Measurements from ENCODE around the gene ITPK1. TPM values are rescaled to one million over a fixed set of nuclear protein-coding genes. Genes with fewer than 3 reads are reported as not detected.

The ITPK1 gene
- total and polyA plus RNA-seq, 8 donors, result 17.8 to 46.3 (median 28.9) TPM

DNA sequence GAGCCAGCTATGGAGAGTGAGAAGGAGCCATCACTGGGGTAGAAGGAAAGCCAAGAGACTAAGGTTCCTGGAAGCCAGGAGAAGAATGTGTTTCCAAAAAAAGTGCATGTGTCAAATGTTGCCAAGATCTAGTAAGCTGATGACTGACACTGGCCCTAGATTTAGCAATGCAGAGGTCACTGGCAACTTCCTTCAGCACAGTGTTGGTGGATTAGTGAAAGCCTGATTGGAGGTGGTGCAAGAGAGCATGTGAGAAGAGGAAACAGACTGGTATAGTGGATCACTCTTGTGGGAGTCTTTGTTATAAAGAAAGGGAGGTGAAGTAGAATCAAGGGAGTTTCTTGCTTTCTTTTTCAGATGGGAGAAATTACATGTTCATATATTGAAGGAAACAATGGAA lies 226.8 kb downstream of the ITPK1 start:
- Histone ChIP-seq H3K36me3 (no peaks in the 10 kb centered on the region), H3K9me3 (peaks cover 0 to 24% (median 16%) of the 10 kb centered on the region in 4 donors), H3K4me1 (no peaks in the 10 kb centered on the region), H3K4me3 (no peak overlapping the region), H3K27ac (no peak overlapping the region), H3K27me3 (peaks cover 0 to 35% (median 0%) of the 10 kb centered on the region in 3 donors)
- no peak for TF ChIP-seq CTCF (IDR thresholded peaks at IDR 0.05)
- TF ChIP-seq POLR2A (IDR thresholded peaks at IDR 0.05), result no peak
- no peak for TF ChIP-seq POLR2AphosphoS5 (IDR thresholded peaks at IDR 0.05)
- TF ChIP-seq EP300 (IDR thresholded peaks at IDR 0.05), result no peak
- intact Hi-C loops (cut with DNase I; ENCODE audit: low total_unique reads), result no loop called here
- no peak for DNase-seq

GRCh38 chr14:92887157-92887556 lies 228.6 kb downstream of the ITPK1 start:
- WGBS, 5 donors, result 80 to 91% (median 84%) methylated on average over 1 of the region's 1 CpG
- TF ChIP-seq EP300 (IDR thresholded peaks at IDR 0.05), result no peak
- H3K4me3 ChIP-seq, result no peak overlapping the region
- no peaks in the 10 kb centered on the region for H3K36me3 ChIP-seq
- H3K27me3 ChIP-seq, result peaks cover 0 to 43% (median 0%) of the 10 kb centered on the region in 3 donors
- H3K4me1 ChIP-seq, result no peaks in the 10 kb centered on the region
- intact Hi-C loops (cut with DNase I; ENCODE audit: low total_unique reads), result no loop called here
- peaks cover 0 to 6% (median 2%) of the 10 kb centered on the region in 4 donors for H3K9me3 ChIP-seq
- H3K27ac ChIP-seq, result no peak overlapping the region
- DNase-seq, result no peak

Other genes with a start within 250 kb of the ITPK1 start
- gene CHGA, start 192.8 kb downstream of the ITPK1 start, total RNA-seq, result 100 to 1,000 TPM in 3 of 5 donors, 10 to 100 TPM in 1, 1 to 10 TPM in 1; 2.3 to 455 (median 211) TPM
- gene CHGA, start 192.8 kb downstream of the ITPK1 start, polyA plus RNA-seq, result 100 to 1,000 TPM in 2 of 3 donors, 10 to 100 TPM in 1; 37.7 to 134 (median 130) TPM
- 10 to 100 TPM in 2 of 5 donors, 1 to 10 TPM in 2, under 1 TPM in 1; 0.87 to 44.1 (median 9.4) TPM for gene MOAP1, start 69.0 kb upstream of the ITPK1 start, total RNA-seq
- gene MOAP1, start 69.0 kb upstream of the ITPK1 start, polyA plus RNA-seq, result 10 to 100 TPM; 18.3 to 26.0 (median 20.1) TPM
- 10 to 100 TPM in 1 of 5 donors, 1 to 10 TPM in 2, under 1 TPM in 2; 0.87 to 11.6 (median 2.9) TPM for gene LYSET, start 69.4 kb upstream of the ITPK1 start, total RNA-seq
- 10 to 100 TPM; 19.3 to 23.8 (median 21.6) TPM for gene LYSET, start 69.4 kb upstream of the ITPK1 start, polyA plus RNA-seq
- gene GON7, start 91.1 kb upstream of the ITPK1 start, total RNA-seq, result 10 to 100 TPM in 2 of 5 donors, 1 to 10 TPM in 3; 2.9 to 17.8 (median 4.9) TPM
- gene GON7, start 91.1 kb upstream of the ITPK1 start, polyA plus RNA-seq, result 10 to 100 TPM; 17.6 to 36.0 (median 25.9) TPM
- gene UBR7, start 91.3 kb upstream of the ITPK1 start, total RNA-seq, result 100 to 1,000 TPM in 1 of 5 donors, 10 to 100 TPM in 3, 1 to 10 TPM in 1; 8.8 to 124 (median 31.0) TPM
- 10 to 100 TPM; 11.9 to 16.5 (median 15.6) TPM for gene UBR7, start 91.3 kb upstream of the ITPK1 start, polyA plus RNA-seq
- 10 to 100 TPM; 19.6 to 99.2 (median 32.2) TPM for gene BTBD7, start 217.1 kb upstream of the ITPK1 start, total RNA-seq
- gene BTBD7, start 217.1 kb upstream of the ITPK1 start, polyA plus RNA-seq, result 1 to 10 TPM; 5.7 to 9.2 (median 7.3) TPM
- not detected for gene COX8C, start 231.3 kb upstream of the ITPK1 start, total RNA-seq
- not detected for gene COX8C, start 231.3 kb upstream of the ITPK1 start, polyA plus RNA-seq

Measured in stomach (tissue), 9 donors.